ENCODE measurements around the gene SDK2.

DNA sequence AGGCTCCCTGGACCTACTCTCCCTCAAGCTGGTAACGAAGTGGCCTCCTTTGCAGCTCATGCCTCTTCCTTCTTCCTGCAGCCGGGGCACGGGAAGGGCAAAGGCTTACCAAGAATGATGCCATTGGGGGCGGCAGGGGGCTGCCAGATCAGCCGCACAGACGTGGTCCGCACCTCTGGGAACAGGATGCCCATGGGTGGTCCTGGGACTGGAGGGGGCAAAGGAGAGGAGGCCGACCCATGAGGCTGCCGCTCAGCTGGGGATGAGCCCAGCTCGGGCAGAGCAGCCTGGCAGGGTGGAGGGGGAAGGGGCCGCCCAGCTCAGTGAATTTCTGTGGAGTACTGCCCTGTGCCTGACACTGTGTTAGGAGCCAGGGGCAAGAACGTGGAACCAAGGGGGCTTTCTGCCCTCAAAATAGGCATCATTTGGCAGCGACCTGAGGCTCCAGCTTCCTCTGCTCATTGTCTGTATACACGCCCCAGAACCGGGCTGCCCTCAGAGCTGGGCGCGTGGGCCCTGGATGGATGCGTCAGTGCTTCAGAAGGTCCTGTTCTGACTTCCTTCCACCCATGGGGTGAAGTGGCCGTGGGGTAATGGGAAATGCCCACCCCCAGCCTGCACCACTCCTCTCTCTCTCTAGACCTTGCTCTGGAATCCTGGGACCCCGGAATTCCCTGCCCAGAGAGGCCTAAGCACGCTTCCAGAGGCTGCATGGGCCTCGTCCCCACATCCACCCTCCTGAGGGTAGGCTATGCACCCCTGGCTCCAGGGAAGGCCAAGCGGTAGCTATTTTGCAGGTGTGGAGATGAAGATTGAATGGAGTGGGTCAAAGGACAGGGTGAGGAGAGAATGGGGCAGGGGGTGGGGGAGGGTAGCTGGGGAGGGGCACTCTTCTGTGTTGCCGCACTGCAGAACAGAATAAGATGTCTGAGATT lies 252.6 kb downstream of the SDK2 start:
- TF ChIP-seq, protein P1, sequence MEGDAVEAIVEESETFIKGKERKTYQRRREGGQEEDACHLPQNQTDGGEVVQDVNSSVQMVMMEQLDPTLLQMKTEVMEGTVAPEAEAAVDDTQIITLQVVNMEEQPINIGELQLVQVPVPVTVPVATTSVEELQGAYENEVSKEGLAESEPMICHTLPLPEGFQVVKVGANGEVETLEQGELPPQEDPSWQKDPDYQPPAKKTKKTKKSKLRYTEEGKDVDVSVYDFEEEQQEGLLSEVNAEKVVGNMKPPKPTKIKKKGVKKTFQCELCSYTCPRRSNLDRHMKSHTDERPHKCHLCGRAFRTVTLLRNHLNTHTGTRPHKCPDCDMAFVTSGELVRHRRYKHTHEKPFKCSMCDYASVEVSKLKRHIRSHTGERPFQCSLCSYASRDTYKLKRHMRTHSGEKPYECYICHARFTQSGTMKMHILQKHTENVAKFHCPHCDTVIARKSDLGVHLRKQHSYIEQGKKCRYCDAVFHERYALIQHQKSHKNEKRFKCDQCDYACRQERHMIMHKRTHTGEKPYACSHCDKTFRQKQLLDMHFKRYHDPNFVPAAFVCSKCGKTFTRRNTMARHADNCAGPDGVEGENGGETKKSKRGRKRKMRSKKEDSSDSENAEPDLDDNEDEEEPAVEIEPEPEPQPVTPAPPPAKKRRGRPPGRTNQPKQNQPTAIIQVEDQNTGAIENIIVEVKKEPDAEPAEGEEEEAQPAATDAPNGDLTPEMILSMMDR (IDR thresholded peaks at IDR 0.05): no peak
- TF ChIP-seq POLR2A (IDR thresholded peaks at IDR 0.05): no peak

All from Peyer's patch (tissue), 4 donors.